Peyer's patch (tissue), 4 donors: ENCODE measurements around the gene SYNPO2. TPM values are rescaled to one million over a fixed set of nuclear protein-coding genes. Genes with fewer than 3 reads are reported as not detected.

Experiments
- DNase-seq, 3 donors: peaks; one replicate each; pipeline ENCODE4 v3.0.0-alpha.2; 2017 to 2019
- H3K27ac ChIP-seq, 4 donors: fragments of 200-600 bp; sonication (generic); one replicate each; pipeline ENCODE4 v1.5.1; 2016 to 2019
- H3K27me3 ChIP-seq, 2 donors: fragments of 200-600 bp; sonication (generic); one replicate each; pipeline ENCODE4 v1.5.1; 2019
- H3K36me3 ChIP-seq, 3 donors: fragments of 200-600 bp; sonication (generic); one replicate each; pipeline ENCODE4 v1.5.1; 2016 to 2019
- H3K4me1 ChIP-seq, 4 donors: fragments of 200-600 bp; sonication (generic); one replicate each; pipeline ENCODE4 v1.5.1; 2016 to 2019
- H3K4me3 ChIP-seq, 4 donors: fragments of 200-600 bp; sonication (generic); 1 replicate in 3 of 4; 2 replicates in 1 of 4; pipeline ENCODE4 v1.5.1; 2016 to 2019; ENCODE audit warnings: mild to moderate bottlenecking in 1 of 4
- H3K9me3 ChIP-seq, 4 donors: fragments of 200-600 bp; sonication (generic); one replicate each; pipeline ENCODE4 v1.5.1; 2016 to 2019; ENCODE audit warnings: mild to moderate bottlenecking in 1 of 4
- CTCF ChIP-seq, 6 experiments: fragments of 450-650 bp in 4 of 6; fragments of 200-600 bp in 2 of 6; sonication (generic) in 1 of 6; IDR thresholded peaks; one replicate each; pipeline ENCODE4 v1.5.1; 2017 to 2019; ENCODE audit warnings: antibody characterized with exemption in 6 of 6, mild to moderate bottlenecking in 3 of 6, moderate library complexity in 1 of 6
- POLR2A ChIP-seq, 2 donors: fragments of 450-650 bp; IDR thresholded peaks; one replicate each; pipeline ENCODE4 v1.5.1; 2017; ENCODE audit warnings: antibody characterized with exemption in 2 of 2, mild to moderate bottlenecking in 2 of 2, moderate library complexity in 2 of 2
- total RNA-seq, 4 donors: library from RNA; depleted of rRNA; stranded (reverse); fragments of >200 nt; gene quantifications; one replicate each; pipeline ENCODE4 v1.1.0, GENCODE V29; 2016

SYNPO2 gene
- total RNA-seq, 4 donors from 2014 or later: 24.9 to 77.6 (median 41.1) TPM

DNA sequence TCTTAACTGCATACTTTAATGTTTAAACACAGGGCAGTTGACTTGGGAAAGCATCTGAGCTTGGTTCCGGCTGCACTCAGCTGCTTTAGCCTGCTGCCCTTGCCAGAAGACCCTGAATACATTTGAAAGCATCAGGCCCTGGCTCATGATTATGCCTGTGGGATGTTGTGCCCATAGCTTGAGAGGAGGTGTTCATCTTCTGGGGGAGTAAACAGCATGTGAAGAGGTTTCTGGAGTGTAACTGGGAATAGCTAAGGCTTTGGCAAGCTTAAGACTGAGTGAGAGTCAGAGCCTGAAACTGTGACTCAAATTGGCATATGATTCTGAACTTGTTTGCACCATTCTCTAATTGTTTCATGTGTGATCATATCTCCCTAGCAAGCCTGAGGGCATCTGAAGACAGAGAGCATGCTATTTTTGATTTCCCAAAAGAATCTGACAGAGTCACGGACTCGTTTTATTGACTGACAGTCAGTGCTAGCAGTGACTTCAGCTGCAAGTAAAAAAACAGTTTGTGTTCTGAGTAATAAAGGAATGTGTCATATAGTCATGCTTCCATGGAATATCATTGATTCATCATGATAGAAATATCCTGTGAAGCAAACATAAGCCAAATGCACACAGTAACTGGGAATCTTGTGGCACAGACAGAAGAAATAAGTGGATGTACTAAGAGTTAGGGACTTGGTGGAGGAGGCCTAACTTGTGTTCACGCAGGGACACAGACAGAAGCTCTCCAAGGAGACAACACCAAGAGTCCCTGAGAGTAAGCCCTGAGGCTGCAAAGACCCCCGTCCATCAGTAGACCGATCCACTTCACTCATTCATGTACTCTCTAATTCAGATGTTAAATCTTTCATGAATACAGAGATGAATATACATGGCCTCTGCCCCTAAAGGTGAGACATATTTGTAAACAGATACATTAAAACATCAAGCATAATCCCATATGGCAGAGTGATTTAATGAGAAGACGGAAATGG lies 100.7 kb downstream of the SYNPO2 start:
- no peaks in the 10 kb centered on the region for H3K27me3 ChIP-seq
- peak overlapping the region; percentile 36 to 82 (median 68) for H3K27ac ChIP-seq
- TF ChIP-seq POLR2A (IDR thresholded peaks at IDR 0.05): no peak
- TF ChIP-seq CTCF (IDR thresholded peaks at IDR 0.05): no peak
- no peaks in the 10 kb centered on the region for H3K9me3 ChIP-seq
- H3K4me3 ChIP-seq: no peak overlapping the region
- no peak for DNase-seq
- no peaks in the 10 kb centered on the region for H3K36me3 ChIP-seq
- H3K4me1 ChIP-seq: peaks cover 0 to 13% (median 0%) of the 10 kb centered on the region in 4 donors

GRCh38 chr4:118991686-118992085 lies 103.0 kb downstream of the SYNPO2 start:
- no peak for DNase-seq
- no peaks in the 10 kb centered on the region for H3K9me3 ChIP-seq
- H3K27ac ChIP-seq: peak overlapping the region in 2 of 4 donors; percentile 53 to 82
- H3K4me3 ChIP-seq: no peak overlapping the region
- H3K4me1 ChIP-seq: peaks cover 0 to 13% (median 0%) of the 10 kb centered on the region in 4 donors
- TF ChIP-seq CTCF (IDR thresholded peaks at IDR 0.05): no peak
- no peaks in the 10 kb centered on the region for H3K36me3 ChIP-seq
- H3K27me3 ChIP-seq: no peaks in the 10 kb centered on the region

DNA sequence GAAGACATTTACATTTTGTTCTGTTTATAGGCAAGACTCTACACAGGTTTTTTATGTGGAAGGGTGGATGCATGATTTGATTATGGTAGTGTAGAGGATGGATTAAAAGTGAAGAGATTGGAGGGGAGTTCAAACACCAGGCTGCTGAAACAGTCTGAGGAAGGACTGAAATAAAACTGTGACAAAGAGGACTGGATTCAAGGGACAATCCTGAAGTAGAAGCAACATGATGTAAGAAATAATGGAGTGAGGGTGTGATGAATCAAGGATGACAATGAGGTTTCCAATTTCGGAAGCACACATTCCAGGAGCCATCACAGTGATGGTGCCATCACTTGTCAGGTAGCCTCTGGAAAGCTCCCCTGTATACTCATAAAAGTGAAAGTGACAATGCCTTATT lies 103.5 kb downstream of the SYNPO2 start:
- Histone ChIP-seq H3K4me1 (peaks cover 0 to 13% (median 0%) of the 10 kb centered on the region in 4 donors), H3K4me3 (no peak overlapping the region), H3K9me3 (no peaks in the 10 kb centered on the region), H3K27ac (peak overlapping the region in 2 of 4 donors; percentile 53 to 82), H3K36me3 (no peaks in the 10 kb centered on the region), H3K27me3 (no peaks in the 10 kb centered on the region)
- no peak for DNase-seq
- TF ChIP-seq POLR2A (IDR thresholded peaks at IDR 0.05) (no peak), CTCF (IDR thresholded peaks at IDR 0.05) (no peak)

- Histone ChIP-seq H3K27me3 (no peaks in the 10 kb centered on the region), H3K36me3 (no peaks in the 10 kb centered on the region), H3K4me3 (no peak overlapping the region), H3K27ac (peak overlapping the region in 3 of 4 donors; percentile 34 to 82 (median 53)), H3K4me1 (peaks cover 0 to 9% (median 0%) of the 10 kb centered on the region in 4 donors), H3K9me3 (no peaks in the 10 kb centered on the region)
- DNase-seq: no peak
- TF ChIP-seq CTCF (IDR thresholded peaks at IDR 0.05): no peak
- no peak for TF ChIP-seq POLR2A (IDR thresholded peaks at IDR 0.05)
Observed at GRCh38 chr4:118993333-118993732, 104.7 kb downstream of the SYNPO2 start.

GRCh38 chr4:118994030-118994429 lies 105.4 kb downstream of the SYNPO2 start:
- Histone ChIP-seq H3K9me3 (no peaks in the 10 kb centered on the region), H3K4me3 (no peak overlapping the region), H3K27ac (peak overlapping the region in 3 of 4 donors; percentile 34 to 82 (median 59)), H3K36me3 (no peaks in the 10 kb centered on the region), H3K27me3 (no peaks in the 10 kb centered on the region), H3K4me1 (peaks cover 0 to 6% (median 0%) of the 10 kb centered on the region in 4 donors)
- TF ChIP-seq CTCF (IDR thresholded peaks at IDR 0.05): no peak
- DNase-seq: peak in 2 of 3 donors; percentile 16 to 66
